IMR-90 (cell line): ENCODE results near the gene CPAMD8. TPM values are rescaled to one million over a fixed set of nuclear protein-coding genes. Genes with fewer than 3 reads are reported as not detected.

ENCODE experiments used
- ATAC-seq: fragments of 200-7000 bp; cut with Tn5 transposase; 2 replicates; pipeline ENCODE4 v1.9.1; 2020; ENCODE audit warnings: low read depth, mild to moderate bottlenecking, moderate library complexity
- BruUV-seq: library from RNA; stranded (reverse); fragments of 400-500 nt; replicated peaks from 2 replicates; lab custom pipeline; 2021; lab: Mats Ljungman, UMichigan
- CTCF ChIA-PET: fragments of 300-600 bp; formaldehyde crosslinking; extraction: SDS; loops from one replicate; lab custom pipeline; 2021; ENCODE audit warnings: antibody characterized with exemption; lab: Yijun Ruan, JAX
- POLR2A ChIA-PET: fragments of 300-600 bp; sonication (Branson Sonifier 250); formaldehyde crosslinking; loops from one replicate; lab custom pipeline; 2022; ENCODE audit warnings: antibody characterized with exemption; ENCODE audit not compliant: unreplicated experiment; lab: Charles Lee
- DNase-seq: peaks from one replicate; pipeline ENCODE4 v3.0.0; 2013
- H2AFZ ChIP-seq: replicated peaks from 2 replicates; pipeline ENCODE3; 2013; ENCODE audit warnings: low read length, mild to moderate bottlenecking; ENCODE audit not compliant: poor library complexity
- H2AK5ac ChIP-seq: 2 replicates; pipeline ENCODE4 v1.6.1; 2013; ENCODE audit warnings: low read depth, low read length, inconsistent platforms
- H2AK9ac ChIP-seq: replicated peaks from 2 replicates; pipeline ENCODE3; 2013; ENCODE audit warnings: mild to moderate bottlenecking, low read depth, low read length, moderate library complexity; ENCODE audit not compliant: poor library complexity
- H2BK120ac ChIP-seq: 2 replicates; pipeline ENCODE4 v1.6.1; 2013; ENCODE audit warnings: low read depth, low read length, inconsistent platforms
- H2BK15ac ChIP-seq: 3 replicates; pipeline ENCODE4 v1.6.1; 2013; ENCODE audit warnings: low read depth, low read length, inconsistent platforms
- H2BK20ac ChIP-seq: 2 replicates; pipeline ENCODE4 v1.6.1; 2013; ENCODE audit warnings: low read depth, mild to moderate bottlenecking, inconsistent platforms, low read length, moderate library complexity
- H2BK5ac ChIP-seq: 2 replicates; pipeline ENCODE4 v1.6.1; 2013; ENCODE audit warnings: mild to moderate bottlenecking, low read depth, low read length, inconsistent platforms; ENCODE audit not compliant: poor library complexity, severe bottlenecking
- H3K14ac ChIP-seq: replicated peaks from 2 replicates; pipeline ENCODE4 v1.6.1; 2013; ENCODE audit warnings: low read depth, low read length, inconsistent platforms
- H3K18ac ChIP-seq: 2 replicates; pipeline ENCODE4 v1.6.1; 2013; ENCODE audit warnings: low read depth, low read length, control low read depth
- H3K23ac ChIP-seq: 2 replicates; pipeline ENCODE4 v1.6.1; 2013; ENCODE audit warnings: low read depth, low read length, inconsistent platforms
- H3K27ac ChIP-seq: 2 replicates; pipeline ENCODE4 v1.5.1; 2013; ENCODE audit warnings: mild to moderate bottlenecking, control low read depth, low read length; ENCODE audit not compliant: insufficient read depth
- H3K27me3 ChIP-seq: 2 replicates; pipeline ENCODE4 v1.6.1; 2013; ENCODE audit warnings: low read length; ENCODE audit not compliant: control insufficient read depth, insufficient read depth
- H3K36me3 ChIP-seq: 2 replicates; pipeline ENCODE4 v1.6.1; 2013; ENCODE audit warnings: low read length, mixed read lengths; ENCODE audit not compliant: control insufficient read depth, insufficient read depth
- H3K4ac ChIP-seq: 2 replicates; pipeline ENCODE4 v1.6.1; 2013; ENCODE audit warnings: low read depth, low read length, inconsistent platforms
- H3K4me1 ChIP-seq: 2 replicates; pipeline ENCODE4 v1.6.1; 2013; ENCODE audit warnings: low read length, mixed read lengths; ENCODE audit not compliant: control insufficient read depth, insufficient read depth
- H3K4me2 ChIP-seq: 2 replicates; pipeline ENCODE4 v1.6.1; 2013; ENCODE audit warnings: low read depth, mild to moderate bottlenecking, control low read depth, low read length, moderate library complexity
- H3K4me3 ChIP-seq: 2 replicates; pipeline ENCODE4 v1.5.1; 2013; ENCODE audit warnings: low read depth, mild to moderate bottlenecking, control low read depth, low read length, moderate library complexity; ENCODE audit not compliant: insufficient read depth
- H3K56ac ChIP-seq: 2 replicates; pipeline ENCODE4 v1.6.1; 2013; ENCODE audit warnings: low read length, inconsistent platforms; ENCODE audit not compliant: insufficient read depth; ENCODE audit errors: extremely low read depth
- H3K79me1 ChIP-seq, 2 experiments: 2 replicates each; pipeline ENCODE4 v1.6.1; 2013; ENCODE audit warnings: low read length in 2 of 2, inconsistent platforms in 1 of 2, low read depth in 1 of 2
- H3K9ac ChIP-seq: 2 replicates; pipeline ENCODE4 v1.6.1; 2013; ENCODE audit warnings: low read depth, low read length, control low read depth
- H3K9me1 ChIP-seq: 2 replicates; pipeline ENCODE4 v1.6.1; 2013; ENCODE audit warnings: low read length, inconsistent platforms; ENCODE audit not compliant: insufficient read depth
- H3K9me3 ChIP-seq: 2 replicates; pipeline ENCODE4 v1.6.1; 2013; ENCODE audit warnings: low read length; ENCODE audit not compliant: control insufficient read depth, insufficient read depth
- H4K20me1 ChIP-seq: 2 replicates; pipeline ENCODE4 v1.6.1; 2013; ENCODE audit warnings: low read length, inconsistent platforms; ENCODE audit not compliant: insufficient read depth
- H4K5ac ChIP-seq: 2 replicates; pipeline ENCODE4 v1.6.1; 2013; ENCODE audit warnings: mild to moderate bottlenecking, low read depth, low read length, control low read depth
- H4K8ac ChIP-seq, 2 experiments: 2 replicates each; pipeline ENCODE4 v1.6.1; 2013; ENCODE audit warnings: low read depth in 2 of 2, low read length in 2 of 2, control low read depth in 1 of 2, inconsistent platforms in 1 of 2
- H4K91ac ChIP-seq: 2 replicates; pipeline ENCODE4 v1.6.1; 2013; ENCODE audit warnings: low read depth, low read length, inconsistent platforms; ENCODE audit not compliant: insufficient read depth
- FOS ChIP-seq: fragments of 150-350 bp; IDR thresholded peaks from 2 replicates; pipeline ENCODE4 v1.6.1; 2016; ENCODE audit warnings: low read depth, low read length
- MXI1 ChIP-seq: IDR thresholded peaks from 2 replicates; pipeline ENCODE4 v1.6.1; 2012; ENCODE audit warnings: low read depth, mild to moderate bottlenecking, low read length, moderate library complexity, borderline replicate concordance
- NFE2L2 ChIP-seq: fragments of 150-350 bp; IDR thresholded peaks from 2 replicates; pipeline ENCODE4 v1.6.1; 2016; ENCODE audit warnings: low read depth, mild to moderate bottlenecking, low read length
- POLR2A ChIP-seq: IDR thresholded peaks from 2 replicates; pipeline ENCODE4 v1.6.1; 2012; ENCODE audit warnings: mild to moderate bottlenecking, low read depth, low read length
- RCOR1 ChIP-seq: IDR thresholded peaks from 2 replicates; pipeline ENCODE4 v1.6.1; 2012; ENCODE audit warnings: mild to moderate bottlenecking, low read length, improper control_type of control experiment; ENCODE audit not compliant: insufficient replicate concordance
- WGBS, 2 experiments: methylation state at CpG; one replicate each; pipeline versions ENCODE4 v1.1.5 to v1.1.7; 2013; ENCODE audit warnings: missing lambda C conversion rate in 2 of 2; ENCODE audit not compliant: insufficient read length in 1 of 2; ENCODE audit errors: extremely low coverage in 2 of 2; 5-methylcytosine and 5-hydroxymethylcytosine counted together
- dilution Hi-C: fragments of 300-500 bp; cut with HindIII; formaldehyde crosslinking; loops from one replicate; pipeline ENCODE4 v1.14.3; 2018; ENCODE audit warnings: low sequenced_read_pairs; ENCODE audit not compliant: unreplicated experiment
- in situ Hi-C: fragments of 300-500 bp; cut with MboI; formaldehyde crosslinking; loops from 3 replicates; pipeline ENCODE4 v1.14.3; 2019; ENCODE audit warnings: low sequenced_read_pairs, inconsistent platforms, mixed read lengths
- intact Hi-C: fragments of 100-400 bp; cut with micrococcal nuclease; formaldehyde crosslinking; loops from 2 replicates; pipeline ENCODE4 v1.10.0; 2022
- polyA plus RNA-seq, 3 experiments: library from polyadenylated mRNA; depleted of rRNA; stranded (reverse); fragments of >200 nt; gene quantifications; 2 replicates each; pipeline ENCODE4 v1.2.3, GENCODE V29; 2012; ENCODE audit warnings: low replicate concordance in 1 of 3
- total RNA-seq: library from RNA; depleted of rRNA; stranded (reverse); fragments of >200 nt; gene quantifications from 2 replicates; pipeline ENCODE4 v1.2.3, GENCODE V29; 2012

Gene CPAMD8
- total and polyA plus RNA-seq, 2 of the 4 experiments (the other 2 are of a cell fraction): 0.36 to 0.79 TPM

GRCh38 chr19:16912780-16913179, 113.8 kb downstream of the CPAMD8 start:
- Histone ChIP-seq H3K4me2 (no peak overlapping the region), H3K56ac (no peak overlapping the region), H2AFZ (no peak overlapping the region), H2BK5ac (no peak overlapping the region), H4K20me1 (no peaks in the 10 kb centered on the region), H3K9me1 (no peaks in the 10 kb centered on the region), H4K8ac (no peak overlapping the region), H3K9me3 (peaks cover 26% of the 10 kb centered on the region), H3K79me1 (no peaks in the 10 kb centered on the region), H4K5ac (no peak overlapping the region), H2BK20ac (no peak overlapping the region), H3K4ac (no peak overlapping the region), H3K4me3 (no peak overlapping the region), H2BK120ac (no peak overlapping the region), H3K18ac (no peak overlapping the region), H4K91ac (no peak overlapping the region), H2AK9ac (no peak overlapping the region), H3K23ac (no peak overlapping the region), H3K36me3 (no peaks in the 10 kb centered on the region), H3K9ac (no peak overlapping the region), H2AK5ac (no peak overlapping the region), H2BK15ac (no peak overlapping the region), H3K27me3 (no peaks in the 10 kb centered on the region; the same call in 1 of the 2 replicates), H3K27ac (no peak overlapping the region), H3K14ac (no peak overlapping the region), H3K4me1 (no peaks in the 10 kb centered on the region)
- ChIA-PET CTCF (interaction anchor here (0.7 kb wide), 1 partner anchor 8 kb away, joined by 4 read pairs; no protein-coding TSS in a partner anchor), POLR2A (no interaction called here)
- ATAC-seq (no peak), DNase-seq (no peak)
- BruUV-seq: no TSS peak
- WGBS, 2 experiments: no CpG with 5 or more reads among the region's 4 CpGs
- dilution Hi-C loops: no loop called here
- TF ChIP-seq FOS (no peak), RCOR1 (no peak), NFE2L2 (no peak), MXI1 (no peak), POLR2A (no peak)
- in situ Hi-C loops: no loop called here
- intact Hi-C loops: no loop called here
